Measurements from ENCODE around the gene SERPINE1.

The SERPINE1 gene

DNA sequence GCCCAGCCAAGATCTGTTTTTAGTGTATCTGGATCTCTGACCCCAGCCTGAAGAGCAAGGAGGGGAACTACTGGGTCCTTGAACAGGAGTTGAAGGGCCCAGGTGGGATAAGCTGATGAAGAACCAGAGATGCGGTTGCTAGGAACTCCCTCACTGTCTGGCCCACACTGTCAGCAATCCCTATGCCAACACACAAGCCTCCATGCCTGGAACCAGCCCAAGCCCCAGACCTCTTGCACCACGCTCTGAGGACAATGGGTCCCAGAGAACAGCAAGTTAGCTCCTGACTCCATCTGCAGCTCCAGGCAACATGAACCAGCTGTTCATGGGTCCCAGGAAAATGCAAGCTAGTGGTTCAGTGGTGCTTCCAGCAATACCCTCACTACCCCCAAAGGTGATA, 50.7 kb downstream of the SERPINE1 start:
- no peak for DNase-seq (ENCODE audit: low read depth)
- TF ChIP-seq, protein P1, sequence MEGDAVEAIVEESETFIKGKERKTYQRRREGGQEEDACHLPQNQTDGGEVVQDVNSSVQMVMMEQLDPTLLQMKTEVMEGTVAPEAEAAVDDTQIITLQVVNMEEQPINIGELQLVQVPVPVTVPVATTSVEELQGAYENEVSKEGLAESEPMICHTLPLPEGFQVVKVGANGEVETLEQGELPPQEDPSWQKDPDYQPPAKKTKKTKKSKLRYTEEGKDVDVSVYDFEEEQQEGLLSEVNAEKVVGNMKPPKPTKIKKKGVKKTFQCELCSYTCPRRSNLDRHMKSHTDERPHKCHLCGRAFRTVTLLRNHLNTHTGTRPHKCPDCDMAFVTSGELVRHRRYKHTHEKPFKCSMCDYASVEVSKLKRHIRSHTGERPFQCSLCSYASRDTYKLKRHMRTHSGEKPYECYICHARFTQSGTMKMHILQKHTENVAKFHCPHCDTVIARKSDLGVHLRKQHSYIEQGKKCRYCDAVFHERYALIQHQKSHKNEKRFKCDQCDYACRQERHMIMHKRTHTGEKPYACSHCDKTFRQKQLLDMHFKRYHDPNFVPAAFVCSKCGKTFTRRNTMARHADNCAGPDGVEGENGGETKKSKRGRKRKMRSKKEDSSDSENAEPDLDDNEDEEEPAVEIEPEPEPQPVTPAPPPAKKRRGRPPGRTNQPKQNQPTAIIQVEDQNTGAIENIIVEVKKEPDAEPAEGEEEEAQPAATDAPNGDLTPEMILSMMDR (IDR thresholded peaks at IDR 0.05; ENCODE audit: control insufficient read depth, insufficient read depth, low read depth, low read length, missing control alignments) = no peak
- H3K4me3 ChIP-seq (ENCODE audit: control insufficient read depth, low read depth, low read length) = no peak overlapping the region

DNA sequence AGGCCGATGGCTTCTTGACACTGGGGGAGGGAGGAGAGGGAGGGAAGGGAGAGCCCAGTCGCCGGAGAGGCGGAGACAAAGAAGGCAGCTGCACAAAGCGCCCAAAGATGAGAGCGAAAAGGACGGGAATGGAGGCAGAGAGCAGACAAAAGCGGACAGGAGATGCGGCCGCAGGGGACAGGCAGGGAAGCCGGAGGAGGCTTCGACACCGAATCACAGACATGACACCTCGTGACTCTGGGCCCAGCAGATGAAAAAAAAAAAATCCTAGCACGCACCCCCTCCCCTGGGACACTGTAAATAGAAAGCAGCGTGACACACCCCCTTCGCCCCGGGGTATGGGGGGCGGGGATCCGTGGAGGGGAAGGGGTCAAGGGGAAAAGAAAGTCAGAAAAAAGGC, 52.2 kb downstream of the SERPINE1 start:
- TF ChIP-seq, protein P1 (IDR thresholded peaks at IDR 0.05; ENCODE audit: control insufficient read depth, insufficient read depth, low read depth, low read length, missing control alignments) = no peak
- no peak overlapping the region for H3K4me3 ChIP-seq (ENCODE audit: control insufficient read depth, low read depth, low read length)
- DNase-seq (ENCODE audit: low read depth) = no peak

DNA sequence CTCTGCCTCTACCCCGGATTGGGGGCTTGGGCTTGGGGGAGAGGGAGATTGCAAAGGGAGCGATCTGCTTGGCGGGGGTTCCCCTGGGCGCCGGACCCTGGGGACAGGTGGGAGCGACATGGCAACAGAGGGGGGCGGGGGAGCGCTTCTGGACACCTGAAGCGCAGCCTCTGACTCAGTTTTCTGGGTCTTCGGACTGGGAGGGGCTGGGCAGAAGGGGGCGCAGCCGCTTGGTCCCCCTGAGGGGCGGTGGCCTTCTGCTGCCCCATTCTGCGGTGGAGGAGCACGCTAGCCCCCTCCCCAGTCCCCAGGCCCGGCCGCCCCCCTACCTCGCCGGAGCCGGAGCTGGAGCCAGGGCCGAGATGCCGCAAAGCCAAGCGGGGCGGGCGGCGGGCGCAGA, 52.8 kb downstream of the SERPINE1 start:
- DNase-seq (ENCODE audit: low read depth) = no peak
- TF ChIP-seq, protein P1 (IDR thresholded peaks at IDR 0.05; ENCODE audit: control insufficient read depth, insufficient read depth, low read depth, low read length, missing control alignments) = no peak
- H3K4me3 ChIP-seq (ENCODE audit: control insufficient read depth, low read depth, low read length) = no peak overlapping the region

DNA sequence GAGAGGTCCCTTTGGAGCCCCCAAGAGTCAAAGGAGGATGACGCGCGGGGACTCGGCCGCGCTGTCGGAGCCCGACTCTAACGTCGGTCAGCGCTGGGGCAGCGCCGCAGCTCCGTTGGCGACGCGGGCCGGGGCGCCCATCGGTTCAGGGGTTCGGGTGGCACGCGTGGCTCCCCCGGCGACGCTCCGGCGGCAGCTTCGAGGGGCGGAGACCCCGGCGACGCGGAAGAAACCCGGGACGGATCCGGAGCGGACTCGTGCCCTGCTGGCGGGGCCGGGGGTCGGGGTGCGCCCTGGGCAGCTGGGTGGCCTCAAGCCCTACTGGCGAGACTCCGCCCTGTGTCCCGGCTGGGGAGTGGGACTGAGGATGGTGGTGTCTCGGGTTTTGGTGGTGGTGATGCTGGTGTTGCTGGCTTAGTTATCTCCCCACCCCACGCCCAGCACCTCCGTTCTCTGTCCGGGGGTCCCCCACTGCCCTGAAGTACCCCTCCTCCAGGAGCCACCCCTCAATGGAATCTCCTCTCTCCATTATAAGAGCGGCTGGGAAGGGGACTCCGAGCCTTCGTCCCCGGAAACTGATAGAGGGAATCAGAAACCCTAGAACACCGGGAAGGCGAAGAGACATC, 53.3 kb downstream of the SERPINE1 start, which contains the start of gene NAT16:
Gene NAT16 (minus strand): TSS at position 164 of the 626 bp plus-strand sequence. CDS start 5,486 bp downstream, outside the sequence.
- TF ChIP-seq, protein P1 (IDR thresholded peaks at IDR 0.05; ENCODE audit: control insufficient read depth, insufficient read depth, low read depth, low read length, missing control alignments) = no peak
- no peak within 1 kb of the TSS for H3K4me3 ChIP-seq (ENCODE audit: control insufficient read depth, low read depth, low read length)
- no peak for DNase-seq (ENCODE audit: low read depth)

DNA sequence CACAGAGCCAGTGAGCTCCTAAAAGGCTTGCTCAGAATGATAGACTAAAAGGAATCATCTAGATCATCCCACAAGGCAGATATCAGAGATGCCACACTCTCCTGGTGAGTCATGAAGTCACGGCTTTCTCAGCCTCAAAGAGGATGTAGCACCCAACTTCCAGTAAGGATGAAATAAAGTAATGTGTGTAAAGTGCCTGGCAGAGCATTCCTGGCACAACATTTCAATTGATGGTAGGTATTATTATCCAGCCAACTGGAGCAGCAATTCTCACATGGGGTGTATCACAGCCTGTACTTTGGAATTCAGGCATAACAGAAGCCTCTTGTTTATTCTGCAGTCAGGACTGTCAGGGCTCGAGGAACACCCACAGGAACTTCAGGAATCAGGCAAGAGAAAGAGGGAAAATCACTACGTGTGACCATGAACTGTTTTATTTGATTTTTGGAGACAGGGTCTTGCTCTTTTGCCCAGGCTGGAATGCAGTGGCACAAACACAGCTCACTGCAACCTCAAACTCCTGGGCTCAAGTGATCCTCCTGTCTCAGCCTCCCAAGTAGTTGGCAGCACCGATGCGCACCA, 58.4 kb downstream of the SERPINE1 start:
- DNase-seq (ENCODE audit: low read depth) = no peak
- H3K4me3 ChIP-seq (ENCODE audit: control insufficient read depth, low read depth, low read length) = no peak overlapping the region
- TF ChIP-seq, protein P1 (IDR thresholded peaks at IDR 0.05; ENCODE audit: control insufficient read depth, insufficient read depth, low read depth, low read length, missing control alignments) = no peak

DNA sequence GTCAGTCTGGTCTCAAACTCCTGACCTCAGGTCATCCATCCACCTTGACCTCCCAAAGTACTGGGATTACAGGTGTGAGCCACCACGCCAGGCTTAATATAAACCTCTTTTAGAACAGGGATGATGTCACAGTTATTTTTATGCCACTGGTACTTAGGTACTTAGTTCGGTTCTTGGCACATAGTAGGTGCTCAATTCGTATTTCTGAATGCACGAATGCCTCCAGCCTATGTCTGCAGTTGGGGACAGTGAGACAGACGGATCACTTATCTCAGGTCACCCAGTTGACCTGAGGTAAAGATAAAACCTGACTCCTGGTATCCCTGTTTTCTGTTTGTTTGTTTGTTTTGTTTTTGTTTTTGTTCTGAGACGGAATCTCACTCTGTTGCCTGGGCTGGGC, 59.3 kb downstream of the SERPINE1 start:
- TF ChIP-seq, protein P1 (IDR thresholded peaks at IDR 0.05; ENCODE audit: control insufficient read depth, insufficient read depth, low read depth, low read length, missing control alignments) = no peak
- no peak for DNase-seq (ENCODE audit: low read depth)
- no peak overlapping the region for H3K4me3 ChIP-seq (ENCODE audit: control insufficient read depth, low read depth, low read length)

Measured in AG09309 (cell line).